ENCODE data around the gene UQCR11.

Gene UQCR11

GRCh38 chr19:1634242-1634937, 29.1 kb upstream of the UQCR11 start:
- DNase-seq (ENCODE audit: low spot score) (no peak), ATAC-seq (ENCODE audit: low read depth) (no peak)
- Histone ChIP-seq H3K4me1 (ENCODE audit: insufficient read depth, poor library complexity, severe bottlenecking) (no peaks in the 10 kb centered on the region), H3K4me3 (ENCODE audit: severe bottlenecking) (no peak overlapping the region), H3K27me3 (ENCODE audit: insufficient read depth, poor library complexity, severe bottlenecking) (no peaks in the 10 kb centered on the region), H3K27ac (ENCODE audit: poor library complexity, severe bottlenecking) (no peak overlapping the region), H3K9me3 (ENCODE audit: severe bottlenecking) (no peaks in the 10 kb centered on the region), H3K36me3 (ENCODE audit: low read depth) (peaks cover 29% of the 10 kb centered on the region)
- TF ChIP-seq, protein P1, sequence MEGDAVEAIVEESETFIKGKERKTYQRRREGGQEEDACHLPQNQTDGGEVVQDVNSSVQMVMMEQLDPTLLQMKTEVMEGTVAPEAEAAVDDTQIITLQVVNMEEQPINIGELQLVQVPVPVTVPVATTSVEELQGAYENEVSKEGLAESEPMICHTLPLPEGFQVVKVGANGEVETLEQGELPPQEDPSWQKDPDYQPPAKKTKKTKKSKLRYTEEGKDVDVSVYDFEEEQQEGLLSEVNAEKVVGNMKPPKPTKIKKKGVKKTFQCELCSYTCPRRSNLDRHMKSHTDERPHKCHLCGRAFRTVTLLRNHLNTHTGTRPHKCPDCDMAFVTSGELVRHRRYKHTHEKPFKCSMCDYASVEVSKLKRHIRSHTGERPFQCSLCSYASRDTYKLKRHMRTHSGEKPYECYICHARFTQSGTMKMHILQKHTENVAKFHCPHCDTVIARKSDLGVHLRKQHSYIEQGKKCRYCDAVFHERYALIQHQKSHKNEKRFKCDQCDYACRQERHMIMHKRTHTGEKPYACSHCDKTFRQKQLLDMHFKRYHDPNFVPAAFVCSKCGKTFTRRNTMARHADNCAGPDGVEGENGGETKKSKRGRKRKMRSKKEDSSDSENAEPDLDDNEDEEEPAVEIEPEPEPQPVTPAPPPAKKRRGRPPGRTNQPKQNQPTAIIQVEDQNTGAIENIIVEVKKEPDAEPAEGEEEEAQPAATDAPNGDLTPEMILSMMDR (IDR thresholded peaks at IDR 0.05; ENCODE audit: poor library complexity, severe bottlenecking) = no peak

DNA sequence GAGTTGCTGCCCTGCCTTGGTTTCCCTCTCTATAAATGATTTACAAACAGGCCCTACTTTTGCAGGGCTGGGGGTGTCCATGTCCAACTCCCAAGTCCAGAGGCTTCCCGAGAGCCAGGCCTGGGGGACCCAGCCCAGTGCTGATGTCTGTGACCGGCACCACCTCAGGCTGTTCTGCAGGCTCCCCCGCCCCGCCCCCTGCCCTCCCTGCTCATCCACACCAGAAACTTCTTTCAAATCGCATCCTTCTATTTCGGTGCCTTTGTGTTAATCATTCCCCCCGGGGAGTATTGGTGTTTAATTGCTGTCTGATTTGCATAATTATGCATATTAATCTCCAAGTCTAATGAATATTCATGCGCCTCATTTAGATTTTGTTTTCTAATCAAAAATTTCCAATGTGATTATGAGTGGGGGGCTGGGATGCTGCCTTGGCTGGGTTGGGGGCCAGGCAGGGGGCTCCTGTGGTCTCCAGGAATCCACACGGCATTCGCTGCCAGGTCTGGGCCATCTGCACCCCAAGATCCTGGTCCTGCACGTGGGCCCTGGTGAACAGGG, 28.1 kb upstream of the UQCR11 start:
- Histone ChIP-seq H3K9me3 (ENCODE audit: severe bottlenecking) (no peaks in the 10 kb centered on the region), H3K36me3 (ENCODE audit: low read depth) (peaks cover 18% of the 10 kb centered on the region), H3K27me3 (ENCODE audit: insufficient read depth, poor library complexity, severe bottlenecking) (no peaks in the 10 kb centered on the region), H3K4me3 (ENCODE audit: severe bottlenecking) (no peak overlapping the region), H3K4me1 (ENCODE audit: insufficient read depth, poor library complexity, severe bottlenecking) (no peaks in the 10 kb centered on the region), H3K27ac (ENCODE audit: poor library complexity, severe bottlenecking) (no peak overlapping the region)
- TF ChIP-seq, protein P1 (IDR thresholded peaks at IDR 0.05; ENCODE audit: poor library complexity, severe bottlenecking) = no peak
- ATAC-seq (ENCODE audit: low read depth) = no peak
- DNase-seq (ENCODE audit: low spot score) = no peak

DNA sequence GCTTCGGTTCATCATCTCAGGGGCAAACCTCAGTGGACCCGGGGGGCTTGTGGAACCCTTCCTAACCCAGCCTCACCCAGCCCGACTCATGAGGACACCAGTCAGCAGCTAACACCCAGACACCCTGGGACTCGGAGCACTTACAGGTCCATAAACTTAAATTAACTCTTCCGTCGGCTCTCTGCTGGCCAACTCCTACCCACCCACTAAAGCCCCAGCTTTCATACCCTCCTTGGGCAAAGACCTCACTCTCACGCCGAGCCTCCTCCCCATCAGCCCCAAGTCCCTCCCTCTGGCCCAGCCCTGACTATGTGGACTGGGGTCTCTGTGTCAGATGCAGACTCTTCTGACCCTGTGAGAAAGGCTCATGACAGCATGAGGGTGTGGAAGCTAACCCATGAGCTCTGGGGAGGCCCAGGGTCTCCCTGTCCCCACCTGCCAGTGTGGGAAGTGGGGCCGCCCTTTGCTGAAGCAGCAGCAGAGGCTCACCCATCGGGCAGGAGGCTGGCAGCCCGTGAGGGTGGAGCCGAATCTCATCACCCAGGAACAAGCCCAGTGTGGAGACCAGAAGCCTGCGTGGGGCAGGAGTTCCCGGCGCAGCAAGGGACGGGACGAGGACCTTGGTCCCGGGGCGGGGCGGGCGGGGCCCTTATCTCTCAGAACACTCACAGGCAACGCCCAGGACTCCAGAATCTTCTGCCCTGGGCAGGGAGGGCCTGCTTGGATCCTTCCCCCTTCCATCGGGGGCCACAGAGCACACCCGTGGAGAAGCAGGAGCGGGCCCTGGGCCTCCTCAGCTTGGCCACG, 27.4 kb upstream of the UQCR11 start:
- Histone ChIP-seq H3K36me3 (ENCODE audit: low read depth) (peaks cover 11% of the 10 kb centered on the region), H3K27ac (ENCODE audit: poor library complexity, severe bottlenecking) (no peak overlapping the region)
- ATAC-seq (ENCODE audit: low read depth) = no peak

DNA sequence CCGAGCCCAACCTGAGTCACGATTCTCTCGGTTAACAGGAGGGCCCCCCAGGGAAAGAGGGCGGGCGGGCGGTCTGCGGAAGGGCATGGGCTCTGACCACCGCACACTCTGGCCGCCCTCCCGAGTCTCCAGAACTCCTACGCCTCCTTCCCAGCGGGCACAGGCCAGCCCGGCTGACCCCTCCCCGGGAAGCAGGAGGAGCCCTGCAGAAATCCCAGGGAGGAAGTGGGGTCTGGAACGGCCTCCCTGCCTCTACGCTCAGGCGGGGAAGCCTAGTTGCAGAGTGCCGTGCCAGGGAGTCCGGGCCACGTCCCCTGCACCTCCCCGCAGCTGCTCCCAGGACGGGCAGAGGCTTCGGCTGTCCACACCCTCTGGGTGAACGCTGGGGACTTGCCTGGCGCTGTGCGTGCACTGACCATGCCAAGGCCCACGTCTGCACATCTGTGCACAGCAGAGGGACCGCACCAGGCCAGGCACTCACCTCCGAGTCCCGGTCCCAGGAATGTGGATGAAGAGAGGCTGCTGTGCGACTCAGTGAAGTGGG, 26.4 kb upstream of the UQCR11 start:
- Histone ChIP-seq H3K27ac (ENCODE audit: poor library complexity, severe bottlenecking) (no peak overlapping the region), H3K36me3 (ENCODE audit: low read depth) (peaks cover 10% of the 10 kb centered on the region; the same call in 1 of the 2 replicates), H3K4me3 (ENCODE audit: severe bottlenecking) (no peak overlapping the region), H3K27me3 (ENCODE audit: insufficient read depth, poor library complexity, severe bottlenecking) (no peaks in the 10 kb centered on the region), H3K4me1 (ENCODE audit: insufficient read depth, poor library complexity, severe bottlenecking) (no peaks in the 10 kb centered on the region), H3K9me3 (ENCODE audit: severe bottlenecking) (no peaks in the 10 kb centered on the region)
- TF ChIP-seq, protein P1 (IDR thresholded peaks at IDR 0.05; ENCODE audit: poor library complexity, severe bottlenecking) = no peak
- DNase-seq (ENCODE audit: low spot score) (no peak), ATAC-seq (ENCODE audit: low read depth) (no peak)

More for the DNA sequence above, 27.4 kb upstream of the UQCR11 start:
- Histone ChIP-seq H3K27me3 (ENCODE audit: insufficient read depth, poor library complexity, severe bottlenecking) (no peaks in the 10 kb centered on the region), H3K4me3 (ENCODE audit: severe bottlenecking) (no peak overlapping the region), H3K4me1 (ENCODE audit: insufficient read depth, poor library complexity, severe bottlenecking) (no peaks in the 10 kb centered on the region), H3K9me3 (ENCODE audit: severe bottlenecking) (no peaks in the 10 kb centered on the region)
- TF ChIP-seq, protein P1 (IDR thresholded peaks at IDR 0.05; ENCODE audit: poor library complexity, severe bottlenecking) = no peak
- no peak for DNase-seq (ENCODE audit: low spot score)
